ENCODE results near the gene RBMXL3.
"Not testable (repeated sequence)": the region's sequence is repeated elsewhere in the genome, so short reads cannot be mapped to it uniquely, and the experiment has no call there.

The RBMXL3 gene

DNA sequence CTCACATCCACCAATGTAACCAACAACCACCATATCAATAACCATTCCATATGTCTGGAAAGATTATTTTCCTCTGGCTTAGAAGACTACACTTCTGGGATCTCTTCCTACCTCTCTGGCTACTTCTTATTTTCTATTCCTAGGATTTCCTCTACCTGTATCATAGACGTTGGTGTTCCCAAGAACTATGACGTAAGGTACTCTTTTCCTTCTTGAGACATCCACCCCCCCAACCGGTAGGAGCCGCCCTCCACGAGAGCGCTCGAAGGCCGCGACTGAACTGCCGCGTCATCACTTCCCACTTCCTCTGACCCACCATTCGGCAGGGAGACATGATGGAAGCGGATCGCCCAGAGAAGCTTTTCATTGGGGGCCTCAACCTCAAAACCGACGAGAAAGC lies at the start of gene RBMXL3:
Gene RBMXL3 (plus strand): TSS at position 301 of the 400 bp plus-strand sequence. CDS start 32 bp downstream, at position 333.
- no peak for DNase-seq

DNA sequence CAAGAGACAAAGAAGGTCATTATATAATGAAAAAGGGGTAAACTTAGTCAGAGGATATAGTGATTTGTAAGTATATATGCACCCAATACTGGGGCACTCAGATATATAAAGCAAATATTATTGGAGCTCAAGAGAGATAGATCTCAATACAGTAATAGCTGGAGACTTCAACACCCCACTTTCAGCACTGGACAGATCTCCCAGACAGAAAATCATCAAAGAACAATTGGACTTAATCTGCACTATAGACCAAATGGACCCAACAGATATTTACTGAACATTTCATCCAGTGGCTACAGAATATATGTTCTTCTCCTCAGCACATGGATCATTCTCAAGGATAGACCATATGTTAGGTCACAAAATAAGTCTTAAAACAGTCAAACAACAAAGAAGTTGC lies 47.2 kb upstream of the RBMXL3 start:
- DNase-seq, result no peak

DNA sequence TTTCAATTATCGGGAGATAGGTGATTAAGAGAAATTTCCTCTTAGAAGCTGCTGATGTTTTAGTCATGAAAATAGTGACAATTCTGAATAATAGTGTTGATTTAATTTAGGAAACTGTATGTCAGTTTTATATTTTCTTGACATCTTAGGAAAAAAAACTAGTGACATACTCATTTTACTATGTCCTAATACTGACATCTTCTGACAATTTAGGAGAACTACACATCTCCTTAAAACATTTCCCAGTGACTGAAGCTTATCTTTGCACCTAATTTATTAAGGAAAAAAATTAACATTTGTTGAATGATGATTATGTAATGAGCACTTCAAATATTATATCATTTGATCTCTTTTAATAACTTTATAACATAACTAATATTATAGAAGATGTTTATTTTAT lies 42.0 kb upstream of the RBMXL3 start:
- no peak for DNase-seq

DNA sequence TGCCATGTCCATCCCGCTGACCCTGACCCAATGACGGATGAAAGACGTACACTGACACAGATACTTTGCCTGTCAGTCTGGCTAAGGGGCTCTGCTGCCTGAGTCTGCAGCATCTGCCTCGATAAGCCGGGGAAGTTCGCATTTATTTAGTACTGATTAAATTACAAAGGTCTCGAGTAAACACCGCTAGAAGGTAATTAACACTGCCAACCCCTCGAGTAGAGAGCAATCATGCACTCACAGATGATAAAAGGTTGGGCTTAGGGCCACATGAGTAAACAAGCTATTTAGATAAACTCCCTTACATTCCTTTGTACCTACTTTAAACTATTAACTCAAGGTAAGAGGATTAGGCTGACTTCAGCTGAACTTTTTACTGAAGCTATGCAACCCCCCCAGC lies 16.0 kb upstream of the RBMXL3 start:
- DNase-seq, result no peak

DNA sequence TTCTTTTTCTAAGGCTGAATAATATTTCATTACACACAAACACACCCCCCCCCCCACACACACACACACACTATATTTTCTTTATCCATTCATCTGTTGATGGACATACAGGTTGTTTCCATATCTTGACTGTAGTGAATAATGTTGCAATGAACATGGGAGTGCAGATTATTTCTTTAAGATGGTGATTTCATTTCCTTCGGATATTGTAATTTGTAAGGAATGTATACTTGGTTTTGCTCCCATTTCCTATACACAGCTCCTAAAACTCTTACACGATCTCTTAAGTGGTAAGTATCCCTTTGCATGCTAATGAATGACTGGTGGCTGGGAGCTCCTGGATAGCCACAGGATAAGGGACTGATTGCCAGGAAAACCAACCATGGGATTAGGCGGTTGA lies 14.7 kb upstream of the RBMXL3 start:
- no peak for DNase-seq

DNA sequence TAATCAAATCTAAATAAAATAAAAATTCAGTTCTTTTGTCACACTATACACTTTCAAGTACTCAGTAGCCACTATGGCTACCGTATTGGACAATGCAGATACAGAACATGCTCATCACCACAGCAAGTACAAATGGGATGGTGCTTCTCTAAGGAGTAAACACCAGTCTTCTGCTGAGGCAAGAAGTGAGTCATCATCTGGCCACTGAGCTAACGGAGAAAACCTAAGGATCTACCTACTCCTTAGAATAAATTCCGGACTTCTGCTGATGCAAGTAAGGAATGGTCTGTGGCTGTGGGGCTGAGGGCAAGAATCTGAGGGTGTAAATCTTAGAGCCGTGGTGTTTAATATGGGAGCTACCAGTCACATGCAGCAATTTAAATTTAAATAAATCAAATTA lies 11.3 kb upstream of the RBMXL3 start:
- DNase-seq, result no peak

DNA sequence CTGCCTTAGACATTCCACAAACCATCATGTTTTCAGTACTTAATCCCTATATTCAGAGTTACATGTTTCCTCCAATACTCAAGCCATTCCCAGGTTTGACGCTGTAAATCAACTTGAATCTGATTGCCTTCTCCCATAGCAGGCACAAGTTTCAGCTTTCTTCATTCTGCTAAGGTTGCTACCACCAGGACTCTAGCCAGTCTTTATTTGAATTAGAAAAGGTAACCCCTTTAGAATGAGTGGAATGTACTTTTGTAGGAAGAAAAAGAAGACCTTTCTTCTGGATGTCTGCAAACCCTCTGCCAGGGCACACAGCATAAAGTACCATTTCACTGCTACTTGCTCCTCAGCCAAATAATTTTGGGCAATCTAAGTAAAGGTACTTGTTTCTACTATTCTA lies 10.7 kb upstream of the RBMXL3 start:
- no peak for DNase-seq

DNA sequence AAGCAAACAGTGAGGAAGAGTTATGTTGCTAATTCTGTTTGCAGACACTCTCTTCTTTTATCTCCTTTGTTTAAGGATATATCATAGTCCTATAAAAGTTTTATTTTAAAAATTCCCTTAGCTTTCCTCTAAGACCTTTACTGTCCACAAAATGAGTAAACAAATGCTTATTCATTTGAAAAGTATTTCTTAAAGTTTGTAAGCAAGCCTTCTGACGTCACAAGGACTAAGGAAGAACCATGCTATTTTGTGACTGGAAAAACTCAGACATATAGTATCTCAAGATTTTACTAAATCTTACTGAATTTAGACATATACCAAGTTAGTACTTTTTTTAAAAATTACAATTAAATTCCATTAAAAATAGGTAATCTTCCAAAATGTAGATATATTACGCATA lies 5.2 kb upstream of the RBMXL3 start:
- no peak for DNase-seq

DNA sequence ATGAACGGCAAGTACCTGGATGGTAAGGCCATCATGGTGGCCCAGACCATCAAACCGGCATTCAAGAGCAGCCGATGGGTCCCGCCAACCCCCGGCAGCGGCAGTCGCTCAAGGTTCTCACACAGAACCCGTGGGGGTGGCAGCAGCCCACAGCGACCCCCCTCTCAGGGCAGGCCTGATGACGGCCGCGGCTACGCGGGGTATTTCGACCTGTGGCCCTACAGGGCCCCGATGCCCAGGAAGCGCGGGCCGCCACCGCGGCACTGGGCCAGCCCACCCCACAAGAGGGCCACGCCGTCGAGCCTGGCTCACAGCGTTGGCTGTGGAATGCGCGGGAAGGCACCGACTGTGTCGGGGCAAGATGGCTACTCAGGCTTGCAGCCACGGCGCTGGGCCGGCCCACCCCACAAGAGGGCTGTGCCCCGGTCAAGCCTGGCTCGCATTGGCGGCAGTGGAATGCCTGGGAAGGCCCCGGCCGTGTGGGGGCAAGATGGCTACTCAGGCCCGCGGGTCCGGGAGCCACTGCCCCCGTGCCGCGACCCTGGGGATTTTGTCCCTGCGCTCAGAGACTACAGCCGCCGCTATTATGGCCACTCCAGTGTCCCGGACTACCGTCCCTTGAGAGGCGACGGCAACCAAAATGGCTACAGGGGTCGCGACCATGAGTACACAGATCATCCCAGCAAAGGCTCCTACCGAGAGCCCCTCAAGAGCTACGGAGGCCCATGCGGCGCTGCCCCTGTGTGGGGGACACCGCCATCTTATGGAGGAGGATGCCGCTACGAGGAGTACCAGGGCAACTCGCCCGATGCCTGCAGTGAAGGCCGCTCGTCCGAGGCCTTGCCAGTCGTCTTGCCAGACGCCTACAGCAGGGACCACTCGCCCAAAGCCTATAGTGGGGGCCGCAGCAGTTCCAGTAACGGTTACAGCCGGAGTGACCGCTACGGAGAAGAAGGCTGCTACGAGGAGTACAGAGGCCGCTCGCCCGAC lies 731 bp downstream of the RBMXL3 start:
- no peak for DNase-seq

DNA sequence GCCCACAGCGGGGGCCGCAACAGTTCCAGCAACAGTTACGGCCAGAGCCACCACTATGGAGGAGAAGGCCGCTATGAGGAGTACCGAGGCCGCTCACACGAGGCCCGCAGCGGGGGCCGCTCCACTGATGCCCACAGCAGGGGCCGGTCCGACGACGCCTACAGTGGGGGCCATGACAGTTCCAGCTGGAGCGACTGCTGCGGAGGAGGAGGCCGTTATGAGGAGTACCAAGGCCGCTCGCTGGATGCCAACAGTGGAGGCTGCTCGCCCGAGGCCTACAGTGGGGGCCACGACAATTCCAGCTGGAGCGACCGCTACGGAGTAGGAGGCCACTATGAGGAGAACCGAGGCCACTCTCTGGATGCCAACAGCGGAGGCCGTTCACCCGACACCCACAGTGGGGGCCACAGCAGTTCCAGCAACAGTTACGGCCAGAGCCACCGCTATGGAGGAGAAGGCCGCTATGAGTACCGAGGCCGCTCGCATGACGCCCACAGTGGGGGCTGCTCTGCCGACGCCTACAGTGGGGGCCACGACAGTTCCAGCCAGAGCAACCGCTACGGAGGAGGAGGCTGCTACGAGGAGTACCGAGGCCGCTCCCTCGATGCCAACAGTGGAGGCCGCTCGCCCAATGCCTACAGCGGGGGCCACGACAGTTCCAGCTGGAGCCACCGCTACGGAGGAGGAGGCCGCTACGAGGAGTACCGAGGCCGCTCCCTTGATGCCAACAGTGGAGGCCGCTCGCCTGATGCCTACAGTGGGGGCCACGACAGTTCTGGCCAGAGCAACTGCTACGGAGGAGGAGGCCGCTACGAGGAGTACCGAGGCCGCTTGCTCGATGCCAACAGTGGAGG lies 1.7 kb downstream of the RBMXL3 start:
- no peak for DNase-seq

DNA sequence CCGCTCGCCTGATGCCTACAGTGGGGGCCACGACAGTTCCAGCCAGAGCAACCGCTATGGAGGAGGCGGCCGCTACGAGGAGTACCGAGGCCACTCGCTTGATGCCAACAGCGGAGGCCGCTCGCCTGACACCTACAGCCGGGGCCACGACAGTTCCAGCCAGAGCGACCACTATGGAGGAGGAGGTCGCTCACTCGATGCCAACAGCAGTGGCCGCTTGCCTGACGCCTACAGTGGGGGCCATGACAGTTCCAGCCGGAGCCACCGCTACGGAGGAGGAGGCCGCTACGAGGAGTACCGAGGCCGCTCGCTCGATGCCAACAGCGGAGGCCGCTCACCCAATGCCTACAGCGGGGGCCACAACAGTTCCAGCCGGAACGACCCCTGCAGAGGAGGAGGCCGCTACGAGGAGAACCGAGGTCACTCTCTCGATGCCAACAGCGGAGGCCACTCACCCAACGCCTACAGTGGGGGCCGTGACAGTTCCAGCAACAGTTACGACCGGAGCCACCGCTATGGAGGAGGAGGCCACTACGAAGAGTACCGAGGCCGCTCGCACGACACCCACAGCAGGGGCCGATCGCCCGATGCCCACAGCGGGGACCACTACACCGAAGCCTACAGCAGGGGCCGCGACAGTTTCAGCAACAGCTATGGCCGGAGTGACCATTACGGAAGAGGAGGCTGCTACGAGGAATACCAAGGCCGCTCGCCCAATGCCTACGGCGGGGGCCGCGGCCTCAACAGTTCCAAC lies 2.5 kb downstream of the RBMXL3 start:
- DNase-seq, result no peak

DNA sequence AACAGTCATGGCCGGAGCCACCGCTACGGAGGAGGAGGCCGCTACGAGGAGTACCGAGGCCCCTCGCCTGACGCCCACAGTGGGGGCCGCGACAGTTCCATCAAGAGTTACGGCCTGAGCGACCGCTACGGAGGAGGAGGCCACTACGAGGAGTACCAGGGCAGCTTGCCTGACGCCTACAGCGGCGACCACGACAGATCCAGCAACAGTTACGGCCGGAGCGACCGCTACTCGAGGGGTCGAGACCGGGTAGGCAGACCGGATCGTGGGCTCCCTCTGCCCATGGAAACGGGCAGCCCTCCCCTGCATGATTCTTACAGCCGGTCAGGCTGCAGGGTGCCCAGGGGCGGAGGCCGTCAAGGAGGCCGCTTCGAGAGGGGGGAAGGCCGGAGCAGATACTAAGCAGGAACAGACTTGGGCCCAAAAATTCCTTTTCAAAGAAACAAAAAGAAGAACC lies 3.1 kb downstream of the RBMXL3 start:
- DNase-seq, result no peak

DNA sequence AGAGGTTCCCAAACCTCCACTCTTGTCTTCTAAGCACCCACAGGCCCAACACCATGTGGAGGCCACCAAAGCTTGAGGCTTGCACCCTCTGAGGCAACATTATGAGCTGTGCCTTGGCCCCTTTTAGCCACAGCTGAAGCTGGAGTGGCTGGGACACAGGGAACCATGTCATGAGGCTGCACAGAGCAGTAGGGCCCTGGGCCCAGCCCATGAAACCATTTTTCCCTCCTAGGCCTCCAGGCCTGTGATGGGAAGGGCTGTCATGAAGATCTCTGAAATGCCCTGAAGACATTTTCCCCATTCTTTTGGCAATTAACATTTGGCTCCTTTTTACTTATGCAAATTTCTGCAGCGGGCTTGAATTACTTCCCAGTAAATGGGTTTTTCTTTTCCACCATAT lies 14.8 kb downstream of the RBMXL3 start:
- no peak for DNase-seq

DNA sequence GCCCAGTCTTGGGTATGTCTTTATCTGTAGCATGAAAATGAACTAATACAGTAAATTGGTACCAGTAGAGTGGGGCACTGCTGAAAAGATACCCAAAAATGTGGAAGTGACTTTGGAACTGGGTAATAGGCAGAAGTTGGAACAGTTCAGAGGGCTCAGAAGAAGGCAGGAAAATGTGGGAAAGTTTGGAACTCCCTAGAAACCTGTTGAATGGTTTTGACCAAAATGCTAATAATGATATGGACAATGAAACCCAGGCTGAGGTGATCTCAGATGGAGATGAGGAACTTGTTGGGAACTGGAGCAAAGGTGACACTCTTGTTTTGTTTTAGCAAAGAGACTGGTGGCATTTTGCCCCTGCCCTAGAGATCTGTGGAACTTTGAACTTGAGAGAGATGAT lies 20.3 kb downstream of the RBMXL3 start:
- DNase-seq, result not testable (repeated sequence)

DNA sequence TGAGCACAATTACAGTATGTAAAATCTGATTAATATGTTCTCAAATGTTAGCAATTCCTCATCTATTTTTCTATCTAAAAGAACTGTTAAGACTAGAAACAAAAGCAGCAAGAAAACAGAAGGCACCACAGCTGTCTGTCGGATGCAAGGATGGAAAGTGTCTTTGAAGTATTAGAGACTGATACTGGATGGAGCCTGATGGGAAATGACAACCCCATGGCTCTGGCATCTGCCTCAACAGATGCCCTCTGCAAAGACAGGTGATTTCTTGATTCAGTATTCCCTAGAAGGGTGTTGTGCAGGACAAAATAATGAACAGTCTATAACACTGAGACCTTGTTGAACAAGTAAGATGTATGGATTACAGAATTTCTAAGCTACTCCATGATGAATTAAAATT lies 24.9 kb downstream of the RBMXL3 start:
- DNase-seq, result no peak

DNA sequence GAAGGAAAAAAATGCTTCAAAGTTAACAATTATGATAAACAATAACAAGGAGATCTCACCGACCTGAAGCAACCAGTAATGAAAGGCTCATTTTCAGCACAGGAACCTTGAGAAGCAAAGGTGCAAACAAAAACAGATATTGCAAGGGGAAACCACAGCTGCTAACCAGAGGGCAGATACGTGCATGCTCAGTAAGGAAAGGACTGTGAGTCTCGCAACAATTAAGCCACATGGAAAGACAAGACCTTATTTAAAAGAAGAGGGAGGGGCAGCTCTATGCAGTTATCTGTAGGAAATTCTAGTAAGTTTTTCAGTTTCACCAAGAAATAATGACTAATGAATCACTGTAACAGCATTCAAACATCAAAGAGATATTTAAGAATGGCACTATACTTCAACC lies 25.4 kb downstream of the RBMXL3 start:
- no peak for DNase-seq

DNA sequence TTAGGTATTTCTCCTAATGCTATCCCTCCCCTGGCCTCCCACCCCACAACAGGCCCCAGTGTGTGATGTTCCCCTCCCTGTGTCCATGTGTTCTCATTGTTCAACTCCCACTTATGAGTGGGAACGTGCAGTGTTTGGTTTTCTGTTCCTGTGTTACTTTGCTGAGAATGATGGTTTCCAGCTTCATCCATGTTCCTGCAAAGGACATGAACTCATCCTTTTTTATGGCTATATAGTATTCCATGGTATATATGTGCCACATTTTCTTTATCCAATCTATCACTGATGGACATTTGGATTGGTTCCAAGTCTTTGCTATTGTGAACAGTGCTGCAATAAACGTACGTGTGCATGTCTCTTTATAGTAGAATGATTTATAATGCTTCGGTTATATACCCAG lies 28.1 kb downstream of the RBMXL3 start:
- DNase-seq, result not testable (repeated sequence)

DNA sequence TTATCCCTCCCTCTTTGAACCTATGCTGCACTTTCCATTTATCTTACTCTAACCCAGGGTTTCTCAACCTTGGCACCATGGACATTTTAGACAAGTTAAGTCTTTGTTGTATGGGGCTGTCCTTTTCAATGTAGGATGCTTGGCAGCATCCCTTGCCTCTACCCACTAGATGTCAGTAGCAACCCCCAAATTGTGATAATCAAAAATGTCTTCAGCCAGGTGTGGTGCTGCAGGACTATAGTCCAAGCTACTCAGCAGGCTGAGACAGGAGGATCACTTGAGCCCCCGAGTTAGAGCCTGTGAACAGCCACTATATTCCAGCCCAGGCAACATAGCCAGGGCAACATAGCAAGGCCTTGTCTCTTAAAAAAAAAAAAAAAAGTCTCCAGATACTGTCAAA lies 37.7 kb downstream of the RBMXL3 start:
- peak; percentile 11 for DNase-seq

DNA sequence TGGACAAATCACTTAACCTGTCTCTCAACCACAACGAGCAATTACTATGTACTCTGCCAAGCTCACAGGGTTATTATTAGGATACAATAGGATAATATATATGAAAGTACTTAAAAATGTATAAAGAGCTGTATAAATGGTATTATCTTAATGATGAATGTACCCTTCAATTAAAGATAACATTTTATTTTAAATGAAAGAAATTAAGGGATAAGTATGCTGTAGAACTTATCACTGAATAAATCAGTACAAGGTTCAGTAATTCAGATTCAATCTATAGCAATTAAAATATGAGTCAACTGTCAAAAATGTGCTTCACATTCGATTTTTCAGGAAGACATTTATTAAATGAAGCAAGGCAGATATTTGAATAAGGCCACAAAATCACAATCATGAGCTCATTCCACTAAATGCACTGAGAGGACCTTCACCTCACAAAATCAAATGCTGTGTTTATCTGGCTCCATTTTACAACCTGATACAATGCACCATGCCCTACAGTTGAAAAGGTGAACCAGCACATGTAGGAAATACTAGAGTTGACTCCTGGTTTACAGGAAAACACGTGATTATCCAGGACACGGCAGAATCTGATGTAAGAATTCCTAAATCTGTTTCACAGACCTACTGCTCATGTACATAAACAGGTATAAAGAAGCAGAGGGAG lies 40.3 kb downstream of the RBMXL3 start:
- DNase-seq, result no peak

DNA sequence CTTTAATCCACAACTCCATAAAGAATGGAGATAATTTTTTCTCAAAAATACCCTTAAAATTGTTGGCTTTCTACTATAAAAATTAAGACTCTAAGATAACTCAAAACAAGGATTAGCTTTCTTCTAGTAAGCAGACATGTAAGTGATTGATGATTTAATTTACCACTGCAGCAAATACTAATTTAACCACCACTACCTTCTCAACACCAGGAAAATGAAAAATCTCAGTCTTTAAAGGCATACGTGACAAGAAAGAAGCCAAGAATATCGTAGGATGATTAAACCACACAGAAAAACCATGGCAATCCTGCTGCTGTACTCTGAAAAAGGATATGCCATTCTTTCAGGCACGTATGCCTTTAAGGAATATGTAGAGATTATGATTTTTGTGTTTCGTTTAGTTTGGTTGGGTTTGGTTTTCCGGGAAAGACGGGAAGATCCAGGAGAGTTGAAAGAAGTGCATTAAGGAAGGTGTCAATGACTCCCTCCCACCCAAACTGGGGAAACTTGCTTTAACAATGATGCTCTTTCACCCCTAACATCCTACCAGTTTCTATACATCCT lies 43.8 kb downstream of the RBMXL3 start:
- no peak for DNase-seq

DNA sequence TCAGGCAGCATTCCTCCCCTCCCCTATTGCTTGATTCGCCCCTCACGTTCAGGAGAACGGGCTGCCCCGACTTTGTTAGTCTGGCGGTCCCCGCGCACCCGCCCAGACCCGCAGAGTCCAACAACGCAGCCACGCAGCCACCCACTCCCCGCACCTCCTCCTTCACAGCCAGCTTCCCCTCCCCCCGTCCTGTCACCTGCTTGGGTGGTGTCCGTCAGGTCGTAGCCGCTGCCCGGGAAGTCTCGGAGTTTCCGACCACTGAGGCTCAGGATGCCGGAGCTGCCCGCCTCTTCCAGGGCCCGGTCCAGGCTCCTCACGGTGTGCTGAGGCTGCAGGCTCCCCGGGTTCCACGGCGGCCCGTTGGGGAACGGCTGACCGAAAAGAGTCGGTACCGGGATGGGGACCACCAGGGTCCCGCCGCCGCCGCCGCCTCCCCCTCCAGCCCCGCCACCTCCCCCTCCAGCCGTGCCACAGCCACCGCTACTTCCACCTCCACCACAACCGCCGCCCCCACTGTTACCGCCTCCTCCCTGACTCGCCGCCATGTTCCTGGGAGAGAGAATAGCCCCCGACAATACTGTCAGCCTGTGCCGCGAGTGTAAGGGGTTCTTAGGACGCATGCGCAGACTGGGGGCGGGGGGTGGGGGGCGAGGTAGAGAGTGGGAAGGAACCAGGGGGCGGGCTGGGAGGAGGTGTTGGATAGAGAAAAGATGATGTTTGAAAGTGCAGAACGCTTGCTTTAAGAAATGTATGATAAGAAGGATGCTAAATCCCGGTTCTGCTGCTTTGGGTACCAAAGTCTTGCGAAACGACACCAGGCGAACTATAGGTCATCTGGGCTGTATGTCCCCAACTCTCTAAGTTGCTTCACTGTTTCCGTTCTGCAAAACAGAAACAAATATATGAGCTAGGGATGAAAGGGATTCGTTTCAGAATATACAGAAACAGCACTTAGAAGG lies 44.6 kb downstream of the RBMXL3 start, which contains the start of gene LRCH2:
Gene LRCH2 (minus strand): TSS at position 600 of the 959 bp plus-strand sequence. CDS start 55 bp downstream, at position 545.
- DNase-seq, result no peak

All from NCI-H774 (cell line).